DOHH2 (cell line): Measurements from ENCODE around the gene MYO1G.

Experiments
- H3F3A ChIP-seq: fragments of 200-600 bp; sonication (generic), shearing (Covaris generic); 2 replicates; pipeline ENCODE4 v1.6.0; 2016; ENCODE audit warnings: antibody characterized with exemption, mild to moderate bottlenecking; ENCODE audit not compliant: control insufficient read depth, insufficient read depth
- H3K27ac ChIP-seq: fragments of 200-600 bp; sonication (generic); 2 replicates; pipeline ENCODE4 v1.5.1; 2014; ENCODE audit warnings: low read depth, mild to moderate bottlenecking, low read length, moderate library complexity
- H3K27me3 ChIP-seq: fragments of 200-600 bp; sonication (generic); 2 replicates; pipeline ENCODE4 v1.6.1; 2014; ENCODE audit warnings: mild to moderate bottlenecking, low read length, mixed read lengths; ENCODE audit not compliant: control insufficient read depth
- H3K36me3 ChIP-seq: fragments of 200-600 bp; sonication (generic); 2 replicates; pipeline ENCODE4 v1.6.1; 2014; ENCODE audit warnings: mild to moderate bottlenecking, low read length, moderate library complexity, mixed read lengths; ENCODE audit not compliant: control insufficient read depth
- H3K4me1 ChIP-seq: fragments of 200-600 bp; sonication (generic); 2 replicates; pipeline ENCODE4 v1.6.1; 2014; ENCODE audit warnings: mild to moderate bottlenecking, low read length, mixed read lengths; ENCODE audit not compliant: control insufficient read depth
- H3K4me2 ChIP-seq: fragments of 200-600 bp; sonication (generic); 2 replicates; pipeline ENCODE4 v1.6.0; 2014; ENCODE audit warnings: mild to moderate bottlenecking, low read length, moderate library complexity
- H3K4me3 ChIP-seq: fragments of 200-600 bp; sonication (generic); 2 replicates; pipeline ENCODE4 v1.5.1; 2014; ENCODE audit warnings: mild to moderate bottlenecking, low read length, mixed read lengths
- H3K79me2 ChIP-seq: fragments of 200-600 bp; sonication (generic); 2 replicates; pipeline ENCODE4 v1.6.1; 2014; ENCODE audit warnings: mild to moderate bottlenecking, low read length, mixed read lengths; ENCODE audit not compliant: control insufficient read depth
- H3K9me2 ChIP-seq: fragments of 200-600 bp; sonication (generic); replicated peaks from 2 replicates; pipeline ENCODE4 v1.6.1; 2014; ENCODE audit warnings: mild to moderate bottlenecking, low read length, mixed read lengths; ENCODE audit not compliant: control insufficient read depth
- H3K9me3 ChIP-seq: fragments of 200-600 bp; sonication (generic); 2 replicates; pipeline ENCODE4 v1.6.1; 2014; ENCODE audit warnings: antibody characterized with exemption, low read length, mixed read lengths; ENCODE audit not compliant: control insufficient read depth, insufficient read depth
- H4K20me1 ChIP-seq: fragments of 200-600 bp; sonication (generic); 2 replicates; pipeline ENCODE4 v1.6.0; 2014; ENCODE audit warnings: low read depth, mild to moderate bottlenecking, antibody characterized with exemption, low read length, moderate library complexity; ENCODE audit not compliant: control insufficient read depth, insufficient read depth
- EZH2phosphoT487 ChIP-seq: fragments of 200-600 bp; sonication (generic); IDR thresholded peaks from 2 replicates; pipeline ENCODE4 v1.6.1; 2017; ENCODE audit warnings: borderline replicate concordance, mild to moderate bottlenecking, antibody characterized with exemption, low read length, moderate library complexity, mixed read lengths
- TF ChIP-seq, protein P1 (sequence below): fragments of 200-600 bp; sonication (generic); IDR thresholded peaks from one replicate; pipeline ENCODE4 v1.5.1; 2014; ENCODE audit warnings: antibody characterized with exemption, mild to moderate bottlenecking, low read depth, low read length; ENCODE audit not compliant: poor library complexity, severe bottlenecking

The MYO1G gene

DNA sequence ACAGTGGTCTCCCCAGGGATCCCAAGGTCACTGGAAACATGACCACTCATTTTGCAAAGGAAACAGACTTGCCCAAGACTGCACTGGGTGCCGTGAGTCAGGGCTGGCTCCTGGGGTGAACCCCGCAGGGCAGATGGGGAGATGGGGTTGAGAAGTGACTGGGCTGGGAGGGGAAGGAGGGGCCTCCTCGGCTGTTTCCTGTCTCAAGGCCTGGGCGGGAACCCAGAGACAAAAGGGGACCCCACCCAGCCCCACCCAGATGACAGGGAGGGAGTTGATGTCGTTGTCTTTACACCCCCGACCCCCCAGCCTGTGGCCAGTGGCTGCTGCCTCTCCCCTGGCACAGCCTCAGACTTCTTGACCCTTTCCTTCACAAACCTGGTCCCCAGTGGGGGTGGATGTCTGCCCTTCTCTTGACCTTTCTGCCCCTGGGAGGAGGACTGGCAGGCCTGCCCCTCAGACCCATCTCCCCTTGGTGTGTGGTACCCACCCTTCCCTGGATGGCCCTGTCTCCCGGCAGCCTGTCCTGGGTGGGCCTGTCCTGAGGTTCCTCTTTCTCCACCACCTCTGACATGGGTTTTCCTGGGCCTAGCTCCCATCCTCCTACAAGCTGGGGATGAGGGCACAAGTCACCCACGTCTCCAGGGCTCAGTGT is 1.4 kb downstream of the MYO1G start:
- H3K27ac ChIP-seq, result peak overlapping the region; percentile 94
- H3K4me2 ChIP-seq, result peak overlapping the region; percentile 97

DNA sequence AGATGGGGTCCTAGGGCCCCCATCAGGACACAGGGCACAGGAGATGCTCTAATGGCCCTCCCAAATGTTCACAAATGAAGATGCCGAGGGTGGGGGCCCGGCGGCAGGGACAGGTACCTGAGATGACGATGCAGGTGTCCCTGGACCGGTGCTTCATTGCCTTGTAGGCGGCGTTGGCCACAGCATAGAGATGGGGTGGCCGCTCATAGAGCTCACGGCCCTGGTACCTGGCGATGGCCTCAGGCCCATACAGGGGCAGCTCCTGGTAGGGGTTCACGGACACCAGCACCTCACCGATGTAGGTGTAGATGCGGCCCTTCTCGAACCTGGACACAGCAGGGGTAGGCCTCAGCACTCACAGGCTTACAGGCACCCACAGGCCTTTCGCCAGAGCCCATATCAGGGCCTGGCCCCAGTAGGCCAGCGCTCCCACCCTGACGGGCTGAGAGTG is 2.0 kb downstream of the MYO1G start:
- H3K4me2 ChIP-seq, result peak overlapping the region; percentile 97
- H3K27ac ChIP-seq, result peak overlapping the region; percentile 94
- H4K20me1 ChIP-seq, result no peaks in the 10 kb centered on the region
- H3K9me2 ChIP-seq, result no peaks in the 10 kb centered on the region
- peaks cover 55% of the 10 kb centered on the region for H3K79me2 ChIP-seq
- peaks cover 96% of the 10 kb centered on the region for H3K4me1 ChIP-seq
- no peaks in the 10 kb centered on the region for H3K9me3 ChIP-seq
- H3K36me3 ChIP-seq, result peaks cover 92% of the 10 kb centered on the region
- H3F3A ChIP-seq, result peaks cover 26% of the 10 kb centered on the region
- TF ChIP-seq, protein P1, sequence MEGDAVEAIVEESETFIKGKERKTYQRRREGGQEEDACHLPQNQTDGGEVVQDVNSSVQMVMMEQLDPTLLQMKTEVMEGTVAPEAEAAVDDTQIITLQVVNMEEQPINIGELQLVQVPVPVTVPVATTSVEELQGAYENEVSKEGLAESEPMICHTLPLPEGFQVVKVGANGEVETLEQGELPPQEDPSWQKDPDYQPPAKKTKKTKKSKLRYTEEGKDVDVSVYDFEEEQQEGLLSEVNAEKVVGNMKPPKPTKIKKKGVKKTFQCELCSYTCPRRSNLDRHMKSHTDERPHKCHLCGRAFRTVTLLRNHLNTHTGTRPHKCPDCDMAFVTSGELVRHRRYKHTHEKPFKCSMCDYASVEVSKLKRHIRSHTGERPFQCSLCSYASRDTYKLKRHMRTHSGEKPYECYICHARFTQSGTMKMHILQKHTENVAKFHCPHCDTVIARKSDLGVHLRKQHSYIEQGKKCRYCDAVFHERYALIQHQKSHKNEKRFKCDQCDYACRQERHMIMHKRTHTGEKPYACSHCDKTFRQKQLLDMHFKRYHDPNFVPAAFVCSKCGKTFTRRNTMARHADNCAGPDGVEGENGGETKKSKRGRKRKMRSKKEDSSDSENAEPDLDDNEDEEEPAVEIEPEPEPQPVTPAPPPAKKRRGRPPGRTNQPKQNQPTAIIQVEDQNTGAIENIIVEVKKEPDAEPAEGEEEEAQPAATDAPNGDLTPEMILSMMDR, result no peak
- no peak for TF ChIP-seq EZH2phosphoT487
- H3K4me3 ChIP-seq, result peak overlapping the region; percentile 91
- H3K27me3 ChIP-seq, result no peaks in the 10 kb centered on the region

More for the DNA sequence above, 1.4 kb downstream of the MYO1G start:
- Histone ChIP-seq H3K9me3 (no peaks in the 10 kb centered on the region), H3K9me2 (no peaks in the 10 kb centered on the region), H3K36me3 (peaks cover 91% of the 10 kb centered on the region), H3K4me3 (peak overlapping the region; percentile 91), H3K79me2 (peaks cover 56% of the 10 kb centered on the region), H3K27me3 (no peaks in the 10 kb centered on the region), H3K4me1 (peaks cover 96% of the 10 kb centered on the region), H3F3A (peaks cover 30% of the 10 kb centered on the region), H4K20me1 (no peaks in the 10 kb centered on the region)
- TF ChIP-seq, protein P1, result no peak
- TF ChIP-seq EZH2phosphoT487, result no peak

DNA sequence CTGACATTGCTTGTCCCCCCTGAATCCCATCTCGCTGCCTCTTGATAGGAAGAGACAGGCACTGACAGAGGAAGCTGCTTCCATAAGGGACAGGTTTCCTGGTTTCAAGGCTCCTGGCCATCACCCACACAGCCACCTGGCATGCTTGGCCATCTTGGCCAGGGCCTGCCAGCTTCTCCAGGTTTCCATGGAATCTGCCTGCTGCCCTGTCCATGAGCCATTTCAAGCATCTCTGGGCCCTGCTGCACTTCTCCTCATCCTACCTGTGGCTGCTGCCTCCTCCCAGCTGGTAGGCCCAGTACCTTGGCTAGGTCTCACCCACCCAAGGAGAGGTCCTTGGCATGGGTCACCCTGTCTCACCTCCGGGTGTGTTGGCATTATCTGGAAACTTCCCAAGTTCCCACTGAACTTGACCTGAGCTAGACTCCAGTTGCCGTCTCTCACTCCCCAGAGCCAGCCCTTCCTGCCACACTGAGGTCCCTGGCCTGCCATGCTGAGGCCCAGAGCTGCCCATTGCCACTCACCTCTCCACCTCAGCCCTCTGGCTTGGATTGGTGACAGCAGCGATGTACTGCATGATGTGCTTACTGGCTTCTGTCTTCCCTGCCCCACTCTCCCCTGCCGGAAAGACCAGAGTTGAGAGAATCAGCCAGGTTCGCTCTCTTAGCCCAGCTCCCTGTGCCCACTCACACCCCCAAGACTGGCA is 2.6 kb downstream of the MYO1G start:
- Histone ChIP-seq H3K36me3 (peaks cover 91% of the 10 kb centered on the region), H3K4me1 (peaks cover 95% of the 10 kb centered on the region), H3K27ac (no peak overlapping the region), H3K9me3 (no peaks in the 10 kb centered on the region), H3K9me2 (no peaks in the 10 kb centered on the region), H3F3A (peaks cover 21% of the 10 kb centered on the region), H3K79me2 (peaks cover 55% of the 10 kb centered on the region), H4K20me1 (no peaks in the 10 kb centered on the region), H3K4me2 (peak overlapping the region; percentile 97), H3K27me3 (no peaks in the 10 kb centered on the region), H3K4me3 (peak overlapping the region; percentile 91; the same call in 1 of the 2 replicates)
- TF ChIP-seq, protein P1, result no peak
- no peak for TF ChIP-seq EZH2phosphoT487
